NCI-H146 (cell line): ENCODE data around the gene XIRP2.
"Not testable (repeated sequence)": the region's sequence is repeated elsewhere in the genome, so short reads cannot be mapped to it uniquely, and the experiment has no call there.

Experiments used
- DNase-seq: peaks from one replicate; lab custom pipeline; 2025; lab: John Stamatoyannopoulos, UW

Gene XIRP2

GRCh38 chr2:167048829-167049228 lies 160.5 kb downstream of the XIRP2 start:
- DNase-seq: no peak

- DNase-seq: no peak
These were observed 161.4 kb downstream of the XIRP2 start for GRCh38 chr2:167049659-167050058.

- no peak for DNase-seq
These were observed 164.5 kb downstream of the XIRP2 start for GRCh38 chr2:167052825-167053224.

GRCh38 chr2:167054881-167055280 lies 166.6 kb downstream of the XIRP2 start:
- DNase-seq: no peak

GRCh38 chr2:167057446-167057845 lies 169.2 kb downstream of the XIRP2 start:
- no peak for DNase-seq

GRCh38 chr2:167059173-167059572 lies 170.9 kb downstream of the XIRP2 start:
- no peak for DNase-seq

GRCh38 chr2:167069855-167070254 lies 181.6 kb downstream of the XIRP2 start:
- no peak for DNase-seq

- not testable (repeated sequence) for DNase-seq
These were observed 187.4 kb downstream of the XIRP2 start for GRCh38 chr2:167075708-167076107.

- not testable (repeated sequence) for DNase-seq
These were observed 210.7 kb downstream of the XIRP2 start for GRCh38 chr2:167098931-167099330.

- DNase-seq: no peak
These were observed 212.2 kb downstream of the XIRP2 start for GRCh38 chr2:167100506-167100905.

- no peak for DNase-seq
These were observed 214.9 kb downstream of the XIRP2 start for GRCh38 chr2:167103028-167103756.

- no peak for DNase-seq
These were observed 215.5 kb downstream of the XIRP2 start for GRCh38 chr2:167103757-167104133.

GRCh38 chr2:167104691-167105090 lies 216.4 kb downstream of the XIRP2 start:
- DNase-seq: no peak

GRCh38 chr2:167109682-167110081 lies 221.4 kb downstream of the XIRP2 start:
- DNase-seq: not testable (repeated sequence)

- DNase-seq: no peak
These were observed 222.1 kb downstream of the XIRP2 start for GRCh38 chr2:167110345-167110744.

- no peak for DNase-seq
These were observed 225.7 kb downstream of the XIRP2 start for GRCh38 chr2:167114018-167114417.

GRCh38 chr2:167115541-167115940 lies 227.3 kb downstream of the XIRP2 start:
- DNase-seq: no peak

GRCh38 chr2:167122389-167122788 lies 234.1 kb downstream of the XIRP2 start:
- no peak for DNase-seq

- DNase-seq: no peak
These were observed 237.9 kb downstream of the XIRP2 start for GRCh38 chr2:167126165-167126564.

GRCh38 chr2:167127135-167127534 lies 238.9 kb downstream of the XIRP2 start:
- no peak for DNase-seq

GRCh38 chr2:167128130-167128529 lies 239.8 kb downstream of the XIRP2 start:
- DNase-seq: no peak

GRCh38 chr2:167132066-167132465 lies 243.8 kb downstream of the XIRP2 start:
- DNase-seq: no peak

- no peak for DNase-seq
These were observed 244.8 kb downstream of the XIRP2 start for GRCh38 chr2:167132906-167133555.

GRCh38 chr2:167133614-167134013 lies 245.3 kb downstream of the XIRP2 start:
- no peak for DNase-seq
